EL (cell line): ENCODE measurements around the gene VOPP1.

ENCODE experiments used
- DNase-seq: peaks from one replicate; pipeline ENCODE4 v3.0.0-alpha.2; 2016

VOPP1 gene

GRCh38 chr7:55554038-55554437 lies 18.3 kb downstream of the VOPP1 start:
- no peak for DNase-seq

GRCh38 chr7:55553024-55553345 lies 19.3 kb downstream of the VOPP1 start:
- DNase-seq, result no peak

GRCh38 chr7:55552320-55553023 lies 19.8 kb downstream of the VOPP1 start:
- DNase-seq, result peak; percentile 54

- no peak for DNase-seq
Measured at GRCh38 chr7:55550841-55551537, 21.3 kb downstream of the VOPP1 start.

- no peak for DNase-seq
Measured at GRCh38 chr7:55550010-55550663, 22.2 kb downstream of the VOPP1 start.

GRCh38 chr7:55549457-55549856 lies 22.8 kb downstream of the VOPP1 start:
- no peak for DNase-seq

GRCh38 chr7:55548295-55548731 lies 24.0 kb downstream of the VOPP1 start:
- DNase-seq, result no peak

- peak; percentile 91 for DNase-seq
Measured at GRCh38 chr7:55546814-55547213, 25.5 kb downstream of the VOPP1 start.

- DNase-seq, result peak; percentile 68
Measured at GRCh38 chr7:55545496-55545895, 26.8 kb downstream of the VOPP1 start.

- no peak for DNase-seq
Measured at GRCh38 chr7:55540226-55540858, 32.0 kb downstream of the VOPP1 start.

- peak; percentile 45 for DNase-seq
Measured at GRCh38 chr7:55539380-55539779, 32.9 kb downstream of the VOPP1 start.

GRCh38 chr7:55538538-55538937 lies 33.8 kb downstream of the VOPP1 start:
- DNase-seq, result peak; percentile 92

- DNase-seq, result no peak
Measured at GRCh38 chr7:55537458-55537990, 34.8 kb downstream of the VOPP1 start.

- DNase-seq, result no peak
Measured at GRCh38 chr7:55536619-55537457, 35.5 kb downstream of the VOPP1 start.

GRCh38 chr7:55535617-55536016 lies 36.7 kb downstream of the VOPP1 start:
- no peak for DNase-seq

- DNase-seq, result no peak
Measured at GRCh38 chr7:55534916-55535590, 37.2 kb downstream of the VOPP1 start.

- peak; percentile 88 for DNase-seq
Measured at GRCh38 chr7:55534262-55534915, 37.9 kb downstream of the VOPP1 start.

GRCh38 chr7:55533729-55534080 lies 38.6 kb downstream of the VOPP1 start:
- no peak for DNase-seq

GRCh38 chr7:55533050-55533728 lies 39.1 kb downstream of the VOPP1 start:
- DNase-seq, result peak; percentile 62

GRCh38 chr7:55532150-55532917 lies 40.0 kb downstream of the VOPP1 start:
- no peak for DNase-seq
